ENCODE measurements around the gene LRR1.
"Not testable (repeated sequence)": the region's sequence is repeated elsewhere in the genome, so short reads cannot be mapped to it uniquely, and the experiment has no call there.

The LRR1 gene

GRCh38 chr14:49633640-49634546 lies 35.2 kb downstream of the LRR1 start:
- peak; percentile 89 to 93 for DNase-seq

- peak; percentile 14 for DNase-seq
These were observed 36.0 kb downstream of the LRR1 start, which contains the start of gene DNAAF2 for GRCh38 chr14:49634547-49635334. TSS of gene DNAAF2 (minus strand) at chr14:49635244. CDS start at chr14:49635149, 95 bp downstream.

GRCh38 chr14:49636866-49637265 lies 38.1 kb downstream of the LRR1 start:
- DNase-seq: no peak

- no peak for DNase-seq
These were observed 38.9 kb downstream of the LRR1 start for GRCh38 chr14:49637534-49638078.

- no peak for DNase-seq
These were observed 42.0 kb downstream of the LRR1 start for GRCh38 chr14:49640540-49641417.

GRCh38 chr14:49641697-49642129 lies 43.0 kb downstream of the LRR1 start:
- DNase-seq: no peak

GRCh38 chr14:49642163-49642562 lies 43.4 kb downstream of the LRR1 start:
- DNase-seq: no peak

GRCh38 chr14:49653508-49653907 lies 54.8 kb downstream of the LRR1 start:
- no peak for DNase-seq

- DNase-seq: no peak
These were observed 55.8 kb downstream of the LRR1 start for GRCh38 chr14:49654511-49654910.

GRCh38 chr14:49657500-49657899 lies 58.8 kb downstream of the LRR1 start:
- not testable (repeated sequence) for DNase-seq

GRCh38 chr14:49659526-49660455 lies 61.1 kb downstream of the LRR1 start:
- no peak for DNase-seq

Measured in NCI-H1930 (cell line).